CD4-positive, alpha-beta T cell treated with Interleukin-15 for 4 hours (primary cell): Measurements from ENCODE around the gene ANKFY1.
"Not testable (repeated sequence)": the region's sequence is repeated elsewhere in the genome, so short reads cannot be mapped to it uniquely, and the experiment has no call there.

Experiments
- DNase-seq: peaks from one replicate; pipeline ENCODE4 v3.0.0-alpha.2; 2020; ENCODE audit warnings: low spot score

ANKFY1 gene

DNA sequence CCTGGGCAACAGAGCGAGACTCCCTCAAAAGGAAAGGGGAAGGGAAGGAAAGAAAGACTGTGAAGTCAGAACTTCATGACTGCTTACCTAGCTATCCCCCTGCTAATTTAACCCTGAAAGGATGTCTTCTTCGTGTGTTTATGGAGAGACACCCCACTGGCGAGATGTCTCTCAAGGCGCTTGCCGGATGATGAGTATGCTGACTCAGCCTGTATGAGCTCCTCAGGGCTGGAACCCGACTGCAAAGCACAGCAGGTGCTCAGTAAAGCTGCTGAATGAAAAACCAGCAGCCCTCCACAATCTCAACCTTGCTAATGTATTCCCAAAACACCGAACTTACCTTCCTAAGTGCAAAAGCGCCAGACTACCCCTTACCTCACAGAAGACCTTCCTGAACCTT, 2.3 kb downstream of the ANKFY1 start:
- no peak for DNase-seq

DNA sequence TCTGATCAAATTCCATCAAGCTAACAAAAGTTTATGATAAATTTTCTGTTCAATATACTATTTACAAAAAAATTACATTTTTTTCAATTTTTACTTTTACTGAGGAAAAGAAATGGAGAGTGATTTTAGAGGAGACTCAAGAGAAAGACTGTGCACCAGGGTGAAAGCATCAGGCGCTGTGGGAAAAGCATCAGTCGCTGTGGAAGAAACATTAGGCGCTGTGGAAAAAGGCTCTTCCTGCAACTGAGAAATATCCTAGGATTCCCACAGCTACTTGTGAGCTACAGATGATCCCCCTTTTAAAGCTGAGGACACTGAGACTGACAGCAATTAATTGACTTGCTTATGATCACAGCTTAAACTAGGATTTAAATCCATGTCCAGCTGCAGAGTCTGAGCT, 4.9 kb downstream of the ANKFY1 start:
- DNase-seq = no peak

DNA sequence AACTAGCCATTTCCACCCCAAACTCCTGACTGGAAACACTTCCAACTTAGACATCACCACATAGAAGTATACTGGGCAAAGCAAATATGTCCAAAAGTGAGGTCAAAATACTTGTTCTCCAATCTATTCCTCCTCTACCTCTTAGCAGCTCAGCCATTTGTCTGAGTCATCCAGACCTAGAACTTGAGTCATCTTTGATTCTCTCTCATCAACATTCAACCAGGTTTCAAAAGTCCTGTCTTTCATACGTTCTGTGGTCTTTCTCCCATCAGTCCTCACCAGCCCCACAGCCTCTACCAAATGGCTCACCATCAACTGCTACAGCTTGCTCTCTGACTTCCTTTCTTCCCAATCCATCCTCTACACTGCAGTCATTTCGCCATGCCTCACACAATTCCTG, 6.8 kb downstream of the ANKFY1 start:
- DNase-seq = no peak

DNA sequence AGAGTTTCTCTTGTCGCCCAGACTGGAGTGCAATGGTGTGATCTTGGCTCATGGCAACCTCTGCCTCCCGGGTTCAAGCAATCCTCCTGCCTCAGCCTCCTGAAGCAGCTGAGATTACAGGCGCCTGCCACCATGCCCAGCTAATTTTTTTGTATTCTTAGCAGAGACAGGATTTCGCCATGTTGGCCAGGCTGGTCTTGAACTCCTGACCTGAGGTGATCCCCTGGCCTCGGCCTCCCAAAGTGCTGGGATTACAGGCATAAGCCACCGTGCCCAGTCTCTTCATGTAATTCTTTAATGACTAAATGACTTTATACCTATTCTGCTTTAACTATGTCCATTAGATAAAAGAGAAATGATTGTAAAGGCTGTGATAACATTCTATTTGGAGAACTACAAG, 8.5 kb downstream of the ANKFY1 start:
- DNase-seq = not testable (repeated sequence)

DNA sequence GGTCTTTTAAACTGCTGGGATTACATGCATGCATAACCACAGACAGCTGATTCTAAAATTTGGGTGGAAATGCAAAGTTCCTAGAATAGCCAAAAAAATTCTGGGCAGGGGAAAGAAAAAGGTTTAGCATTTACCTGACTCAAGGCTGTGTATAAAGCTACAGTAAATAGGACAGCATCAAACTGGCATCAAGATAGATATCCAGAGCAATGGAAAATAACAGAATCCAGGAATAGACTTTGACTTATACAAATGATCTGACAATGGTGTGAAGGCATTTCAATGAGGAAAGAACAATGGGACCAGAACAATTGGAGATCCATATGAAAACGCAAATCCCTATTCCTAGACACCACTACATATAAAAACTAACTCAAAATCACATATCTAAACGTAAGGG, 12.9 kb downstream of the ANKFY1 start:
- no peak for DNase-seq

DNA sequence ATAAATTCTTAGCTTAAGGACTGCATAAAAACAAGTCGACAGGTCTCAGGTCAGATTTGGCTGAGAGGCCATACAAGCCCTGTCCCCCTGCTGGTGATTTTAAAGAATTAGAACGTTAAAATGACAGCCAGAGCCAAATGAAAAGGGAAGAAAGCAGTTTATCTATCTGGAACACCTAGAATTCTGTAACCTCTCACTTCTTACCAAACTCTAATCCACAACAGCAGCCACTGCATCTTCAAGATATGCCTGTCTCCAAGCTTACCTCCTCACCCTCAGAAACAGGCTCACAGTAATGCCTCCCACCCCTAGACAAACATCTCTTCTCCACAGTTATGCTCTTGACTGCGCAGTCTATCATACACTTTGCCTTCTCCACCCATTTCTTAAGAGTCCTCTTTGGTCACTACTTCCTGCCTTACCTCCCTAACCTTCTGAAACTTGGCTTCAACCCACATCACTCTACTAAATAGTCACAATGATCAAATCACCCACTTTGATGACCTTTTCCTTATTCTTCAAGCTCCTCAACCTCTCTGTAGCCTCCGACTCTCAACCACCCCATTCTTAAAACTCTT, 14.2 kb downstream of the ANKFY1 start:
- peak; percentile 30 for DNase-seq

DNA sequence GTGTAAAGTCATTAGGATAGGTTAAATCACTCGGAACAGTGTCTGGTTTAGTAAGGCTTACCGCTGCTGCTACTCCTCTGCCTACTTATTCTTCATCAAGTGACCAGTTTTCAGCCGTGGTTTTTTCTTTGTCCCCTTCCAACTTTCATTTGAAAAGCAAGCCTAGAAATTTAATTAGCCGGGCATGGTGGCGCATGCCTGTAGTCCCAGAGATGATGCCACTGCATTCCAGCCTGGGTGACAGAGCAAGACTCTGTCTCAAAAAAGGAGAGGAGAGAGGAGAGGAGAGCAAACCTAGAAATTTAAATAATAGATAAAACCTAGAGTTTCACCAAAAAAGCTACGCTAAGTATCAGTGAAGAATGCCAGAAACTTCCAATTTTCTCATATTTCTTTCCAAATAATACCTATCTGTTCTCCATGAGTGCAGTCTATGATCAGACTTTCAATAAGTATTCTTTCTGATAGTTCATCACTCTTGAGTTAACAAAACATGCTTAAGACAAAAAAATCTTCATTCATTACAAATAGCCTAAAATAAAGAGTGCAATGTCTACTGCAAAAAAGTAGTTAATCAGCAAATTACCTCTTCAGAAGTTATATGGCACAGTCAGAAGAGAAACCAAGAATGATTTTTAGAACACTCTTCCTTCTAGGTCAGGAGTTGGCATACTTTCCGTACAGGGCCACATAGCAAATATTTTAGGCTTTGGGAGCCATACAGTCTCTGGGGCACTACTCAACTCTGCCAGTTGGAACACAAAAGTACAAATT, 15.1 kb downstream of the ANKFY1 start:
- DNase-seq = no peak

DNA sequence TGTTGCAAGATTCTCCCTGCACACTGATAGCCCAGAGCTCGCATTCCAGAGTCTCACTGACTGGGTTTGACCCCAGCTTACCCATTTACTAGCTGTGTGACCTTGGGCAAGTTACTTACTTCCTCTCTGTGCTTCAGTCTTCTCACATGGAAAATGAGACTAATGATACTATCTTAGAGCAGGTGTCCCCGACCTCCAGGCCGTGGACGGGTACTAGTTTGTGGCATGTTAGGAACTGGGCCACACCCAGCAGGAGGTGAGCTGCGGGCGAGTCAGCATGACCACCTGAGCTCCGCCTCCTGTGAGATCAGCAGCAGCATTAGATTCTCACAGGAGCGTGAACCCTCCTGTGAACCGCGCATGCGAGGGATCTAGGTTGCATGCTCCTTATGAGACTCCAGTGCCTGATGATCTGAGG, 15.8 kb downstream of the ANKFY1 start:
- no peak for DNase-seq

DNA sequence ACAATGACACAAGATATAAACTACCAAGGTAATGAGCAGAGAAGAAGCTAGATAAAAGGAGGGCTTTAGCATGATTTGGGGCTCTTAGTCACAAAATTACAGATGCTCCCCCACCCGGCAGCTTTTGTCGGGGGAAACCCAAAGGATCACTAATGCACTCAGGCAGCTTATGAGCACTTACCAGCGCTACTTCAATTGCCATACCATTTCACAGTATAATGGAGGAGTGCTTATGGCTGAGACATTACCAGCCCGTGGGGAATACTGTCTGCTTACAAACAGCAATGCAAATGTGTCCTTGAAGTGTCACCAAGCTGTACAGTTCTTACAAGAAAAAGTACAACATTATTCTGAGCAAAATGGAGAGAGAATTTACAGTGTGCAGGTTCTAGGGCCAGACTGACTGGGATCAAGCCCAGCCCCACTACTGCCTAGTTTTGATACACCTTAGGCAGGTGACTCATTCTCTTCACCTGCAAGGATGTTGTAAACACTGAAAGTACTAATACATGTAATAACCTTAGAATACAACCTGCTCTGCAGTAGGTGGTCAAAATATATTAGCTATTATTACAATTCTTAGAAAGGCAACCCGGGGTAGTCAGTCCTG, 16.3 kb downstream of the ANKFY1 start:
- no peak for DNase-seq

DNA sequence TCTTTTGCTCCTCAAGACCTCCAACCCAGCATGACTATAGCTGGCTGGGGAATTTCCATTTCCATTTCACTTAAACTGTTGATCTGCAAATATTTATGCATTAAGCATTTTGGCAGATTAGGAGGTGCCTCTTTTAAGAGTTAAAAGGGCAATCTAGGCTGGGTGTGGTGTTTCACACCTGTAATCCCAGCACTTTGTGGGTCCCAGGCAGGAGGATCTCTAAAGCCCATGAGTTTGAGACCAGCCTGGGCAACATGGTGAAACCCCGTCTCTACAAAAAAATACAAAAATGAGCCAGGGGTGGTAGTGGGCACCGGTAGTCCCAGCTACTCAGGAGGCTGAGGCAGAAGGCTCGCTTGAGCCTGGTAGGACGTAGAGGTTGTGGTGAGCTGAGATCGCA, 17.1 kb downstream of the ANKFY1 start:
- no peak for DNase-seq

DNA sequence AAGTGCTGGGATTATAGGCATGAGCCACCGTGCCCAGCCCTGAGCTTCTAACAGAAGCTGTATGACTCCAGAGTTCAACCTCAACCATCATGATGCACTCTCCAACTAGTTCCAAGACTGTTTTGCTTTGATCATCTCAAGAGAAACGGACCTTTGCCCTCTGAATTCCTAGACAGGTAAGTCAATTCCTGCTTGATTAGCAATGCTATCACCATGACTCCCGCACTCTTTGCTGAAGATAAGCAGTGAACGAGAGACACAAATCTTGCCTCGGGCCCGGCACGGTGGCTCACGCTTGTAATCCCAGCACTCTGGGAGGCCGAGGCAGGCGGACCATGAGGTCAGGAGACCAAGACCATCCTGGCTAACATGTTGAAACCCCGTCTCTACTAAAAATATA, 22.2 kb downstream of the ANKFY1 start:
- DNase-seq = no peak

DNA sequence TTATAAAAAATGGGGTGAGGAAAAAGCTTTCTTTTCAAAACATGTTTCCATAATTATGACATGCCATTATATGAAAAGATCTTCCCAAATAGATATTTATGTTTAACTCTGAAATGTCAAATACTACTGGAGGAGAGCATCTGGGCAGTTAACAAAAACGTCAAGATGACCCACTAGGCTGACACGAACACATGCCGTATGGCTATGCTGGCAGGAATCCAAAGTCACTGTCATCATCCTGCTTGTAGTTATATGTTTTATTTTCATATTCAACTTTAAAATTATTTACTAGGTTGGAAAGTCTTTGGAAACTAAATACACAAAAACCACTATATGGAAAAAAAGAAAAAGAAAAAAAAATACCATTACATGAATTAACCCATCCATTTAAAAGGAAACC, 27.3 kb downstream of the ANKFY1 start:
- no peak for DNase-seq

DNA sequence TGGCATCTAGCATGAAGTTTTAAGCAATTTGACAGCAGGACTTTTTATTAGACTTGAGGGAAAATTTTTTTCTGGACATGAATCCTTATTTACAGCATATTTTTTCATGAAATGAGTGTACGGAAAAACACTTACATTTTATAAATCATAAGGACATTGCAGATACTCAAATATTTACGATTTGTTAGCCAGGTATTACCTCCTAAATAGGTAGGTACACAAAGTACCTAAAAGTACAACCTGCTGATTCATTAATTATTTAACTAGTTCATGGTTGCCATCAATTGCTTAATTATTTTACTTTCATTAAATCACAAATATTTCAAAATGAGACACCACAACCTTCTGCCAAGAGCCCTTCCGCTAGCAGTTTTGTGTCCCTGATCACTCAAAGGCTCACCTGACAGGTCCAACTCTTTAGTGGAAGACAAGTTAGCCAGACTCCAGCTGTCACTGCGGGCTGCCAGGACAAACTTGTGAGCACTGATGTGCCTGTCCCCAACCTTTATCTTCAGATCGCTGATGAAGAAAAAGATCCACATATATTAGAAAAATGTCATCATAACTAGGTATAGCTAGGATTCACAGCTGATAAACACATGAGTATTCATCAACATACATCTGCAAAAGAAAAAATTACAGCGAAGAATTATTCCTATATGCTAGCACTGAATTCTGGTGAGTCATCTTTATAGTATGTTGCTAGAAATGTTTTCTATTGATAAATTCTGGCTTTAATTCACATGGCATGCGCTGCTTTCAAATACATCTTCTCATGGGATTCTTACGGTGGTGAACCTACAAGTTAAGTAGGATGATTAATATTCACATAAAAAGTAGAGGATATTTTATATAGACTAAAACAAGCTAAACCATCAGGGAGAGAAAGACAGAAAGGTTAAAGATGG, 28.2 kb downstream of the ANKFY1 start:
- DNase-seq = no peak

DNA sequence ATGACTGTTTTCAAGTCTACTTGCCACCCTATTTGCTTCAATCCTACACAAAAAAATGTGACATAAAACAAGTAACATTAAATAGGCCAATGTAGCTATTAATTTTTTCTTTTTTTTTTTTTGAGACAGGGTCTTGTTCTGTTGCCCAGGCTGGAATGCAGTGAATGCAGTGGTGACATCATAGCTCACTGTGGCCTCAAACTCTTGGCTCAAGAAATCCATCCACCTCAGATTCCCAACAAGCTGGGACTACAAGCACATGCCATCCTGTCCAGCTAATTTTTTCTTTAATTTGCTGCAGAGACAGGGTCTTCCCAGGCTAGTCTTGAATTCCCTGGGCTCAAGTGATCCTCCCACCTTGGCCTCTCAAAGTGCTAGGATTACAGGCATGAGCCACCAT, 29.4 kb downstream of the ANKFY1 start:
- DNase-seq = no peak

DNA sequence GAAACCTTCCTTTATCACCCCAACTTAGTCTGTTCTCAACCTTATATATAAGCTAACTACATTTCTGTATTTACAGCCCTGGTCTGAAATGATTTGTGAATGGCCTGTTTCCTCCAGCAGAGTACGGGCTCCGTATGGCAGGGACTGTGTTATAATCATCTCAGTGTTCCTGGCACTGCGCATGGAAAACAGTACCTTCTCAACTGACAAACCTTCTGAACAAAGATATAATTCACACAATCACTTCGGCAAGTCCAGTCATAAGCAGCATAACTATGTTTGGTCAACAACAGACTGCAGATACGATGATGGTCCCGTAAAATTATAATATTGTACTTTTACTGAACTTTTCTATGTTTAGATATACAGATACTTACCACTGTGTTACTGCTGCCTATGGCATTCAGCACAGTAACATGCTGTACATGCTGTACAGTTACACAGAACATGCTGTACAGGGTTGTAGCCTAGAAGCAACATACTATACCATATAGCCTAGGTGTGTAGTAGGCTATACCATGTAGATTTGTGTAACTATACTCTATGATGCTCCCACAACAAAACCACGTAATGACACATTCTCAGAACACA, 30.0 kb downstream of the ANKFY1 start:
- no peak for DNase-seq

DNA sequence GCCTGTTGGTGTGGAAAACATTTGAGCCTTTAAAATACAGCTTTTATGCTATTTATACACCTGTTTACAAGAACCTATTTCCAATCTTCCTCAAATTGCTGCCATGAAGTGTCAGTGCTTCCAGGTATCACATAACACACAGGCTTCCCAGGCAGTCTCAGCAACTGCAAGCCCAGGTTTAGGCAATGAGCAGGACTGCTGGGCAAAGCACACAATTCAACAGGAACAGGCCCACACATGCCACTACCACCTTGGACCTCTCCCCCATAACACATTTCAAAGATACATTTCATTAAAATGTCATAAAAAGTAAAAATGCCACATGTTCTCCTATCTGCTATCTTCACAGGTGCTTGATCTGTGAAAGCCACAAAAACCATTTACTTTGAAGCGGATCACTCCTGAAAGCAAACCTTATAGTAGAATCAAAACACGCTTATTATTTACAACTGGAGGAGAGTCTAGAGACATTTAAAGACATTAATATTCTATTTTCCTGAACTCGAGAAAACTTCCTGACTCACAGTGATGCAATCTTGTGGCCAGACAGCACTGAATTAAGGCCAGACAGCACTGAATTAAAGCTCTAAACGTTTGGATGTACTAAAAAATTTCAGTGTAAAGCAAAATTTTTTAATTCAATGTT, 31.5 kb downstream of the ANKFY1 start:
- DNase-seq = peak; percentile 6

DNA sequence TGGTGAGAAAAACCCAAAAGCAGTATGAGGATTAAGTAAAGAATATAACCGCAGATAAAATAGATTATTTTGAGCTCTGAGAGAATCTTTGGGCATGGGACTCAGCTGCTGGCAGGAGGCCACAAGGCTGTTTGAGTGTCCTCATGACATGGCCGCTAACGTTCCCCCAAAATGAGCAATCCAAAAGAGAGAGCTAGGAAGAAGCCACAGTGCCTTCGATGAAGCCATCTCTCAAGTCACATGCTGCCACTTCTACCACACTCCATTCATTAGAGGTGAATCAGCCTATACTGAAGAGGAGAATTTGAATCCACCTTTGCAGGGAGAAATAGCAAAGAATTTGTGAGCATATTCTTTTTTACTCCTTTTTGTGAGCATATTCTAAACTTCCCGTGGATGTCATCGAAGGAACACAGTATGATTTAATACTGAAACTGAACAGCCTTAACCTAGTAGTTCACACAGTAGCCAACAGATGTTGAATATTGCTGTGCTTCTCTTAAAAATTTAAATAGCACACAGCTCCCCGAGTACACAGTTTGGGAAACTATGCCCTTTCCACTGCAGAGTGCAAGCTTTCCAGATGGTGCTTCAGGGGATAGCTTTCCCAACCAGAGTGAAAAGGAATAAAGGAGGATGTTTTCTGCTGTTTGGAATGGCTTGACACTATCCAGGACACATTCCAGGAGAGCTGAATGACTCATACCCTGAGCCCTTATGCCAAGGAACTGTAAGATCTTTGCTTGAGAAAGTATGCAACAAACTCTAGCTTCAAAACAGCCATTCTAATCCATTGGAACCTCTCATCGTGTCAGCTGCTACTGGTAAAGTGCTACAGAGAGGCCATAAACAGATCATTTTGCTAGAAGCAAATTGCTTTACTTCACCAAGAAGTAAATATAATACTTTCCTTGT, 33.9 kb downstream of the ANKFY1 start:
- no peak for DNase-seq

DNA sequence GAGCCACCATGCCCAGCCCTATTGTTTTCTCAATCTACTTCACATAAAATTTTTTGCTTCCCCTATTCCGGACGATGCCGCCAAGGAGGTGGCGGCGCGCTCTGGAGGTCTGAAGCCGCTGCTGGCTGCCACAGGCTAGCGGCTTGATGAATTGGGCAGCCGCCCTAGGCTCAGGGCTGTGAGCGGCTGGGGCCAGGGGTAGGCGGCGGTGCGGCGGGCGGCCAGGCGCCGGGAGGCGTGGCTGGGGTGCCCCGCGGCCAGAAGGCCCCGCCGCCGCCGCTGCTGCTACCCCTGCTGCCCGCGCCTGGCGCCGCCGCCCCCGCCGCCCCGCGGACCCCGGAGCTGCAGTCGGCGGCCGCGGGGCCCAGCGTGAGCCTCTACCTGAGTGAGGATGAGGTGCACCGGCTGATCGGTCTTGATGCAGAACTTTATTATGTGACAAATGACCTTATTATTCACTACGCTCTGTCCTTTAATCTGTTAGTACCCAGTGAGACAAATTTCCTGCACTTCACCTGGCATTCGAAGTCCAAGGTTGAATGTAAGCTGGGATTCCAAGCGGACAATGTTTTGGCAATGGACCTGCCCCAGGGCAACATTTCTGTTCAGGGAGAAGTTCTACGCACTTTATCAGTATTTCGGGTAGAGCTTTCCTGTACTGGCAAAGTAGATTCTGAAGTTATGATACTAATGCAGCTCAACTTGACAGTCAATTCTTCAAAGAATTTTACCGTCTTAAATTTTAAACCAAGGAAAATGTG, 41.7 kb downstream of the ANKFY1 start:
- no peak for DNase-seq

DNA sequence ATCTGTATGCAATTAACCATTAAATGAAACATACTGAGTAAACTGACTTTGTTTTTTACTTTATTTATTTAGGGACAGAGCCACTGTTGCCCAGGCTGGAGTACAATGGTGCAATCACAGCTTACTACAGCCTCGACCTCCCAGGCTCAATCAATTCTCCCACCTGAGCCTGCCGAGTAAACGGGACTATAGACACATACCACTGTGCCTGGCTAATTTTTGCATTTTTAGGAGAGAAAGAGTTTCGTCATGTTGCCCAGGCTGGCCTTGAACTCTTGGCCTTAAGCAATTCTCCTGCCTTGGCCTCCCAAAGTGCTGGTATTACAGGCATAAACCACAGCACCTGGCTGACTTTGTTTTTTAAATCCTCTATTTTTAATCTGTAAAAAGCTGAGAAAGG, 42.6 kb downstream of the ANKFY1 start:
- DNase-seq = no peak

DNA sequence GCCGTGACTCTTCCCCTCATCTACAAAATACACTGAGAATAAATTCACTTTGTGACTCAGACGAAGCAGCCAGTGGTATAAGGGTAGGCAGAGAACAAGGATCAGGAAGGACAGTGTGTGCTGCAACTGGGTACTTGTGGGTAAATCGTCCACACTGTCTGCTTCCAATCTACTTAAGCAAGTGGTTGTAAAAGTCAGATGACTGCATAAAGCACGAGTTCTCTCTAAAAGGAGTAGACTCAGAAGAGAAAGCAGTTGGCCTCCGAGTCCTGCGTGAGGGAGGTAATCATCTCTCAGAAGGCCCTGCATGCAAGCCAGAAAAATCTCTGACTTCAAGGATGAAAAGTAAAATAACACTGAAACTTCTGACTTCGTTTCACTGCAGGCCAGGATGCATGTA, 43.1 kb downstream of the ANKFY1 start:
- DNase-seq = no peak
